Activated CD8-positive, alpha-beta memory T cell treated with anti-CD3 and anti-CD28 coated beads, Interleukin-2, amount 10 ng/mL, durations not matched to agents 7 days and 5 days (primary cell): Measurements from ENCODE around the gene SLC39A13. TPM values are rescaled to one million over a fixed set of nuclear protein-coding genes. Genes with fewer than 3 reads are reported as not detected.

Source experiments
- ATAC-seq: fragments of 150-1000 bp; cut with Tn5 transposase; one replicate; pipeline ENCODE4 v1.10.0; 2021; ENCODE audit warnings: moderate library complexity
- CTCF ChIA-PET: fragments of 350-600 bp; sonication (Branson Sonifier 250); formaldehyde crosslinking; loops from one replicate; lab custom pipeline; 2021; ENCODE audit warnings: antibody characterized with exemption; lab: Charles Lee
- DNase-seq: peaks from one replicate; pipeline ENCODE4 v3.0.0-alpha.2; 2020
- H3K27ac Mint-ChIP-seq: one replicate; pipeline ENCODE4 v1.8.0; 2021; ENCODE audit warnings: mild to moderate bottlenecking, mixed read lengths
- H3K27me3 Mint-ChIP-seq: one replicate; pipeline ENCODE4 v1.8.0; 2021; ENCODE audit warnings: mixed read lengths
- H3K36me3 Mint-ChIP-seq: one replicate; pipeline ENCODE4 v1.8.0; 2021; ENCODE audit warnings: mild to moderate bottlenecking, mixed read lengths
- H3K4me1 Mint-ChIP-seq: one replicate; pipeline ENCODE4 v1.8.0; 2021; ENCODE audit warnings: mixed read lengths
- H3K4me3 Mint-ChIP-seq: one replicate; pipeline ENCODE4 v1.8.0; 2021; ENCODE audit warnings: mild to moderate bottlenecking, moderate library complexity, mixed read lengths
- H3K9me3 Mint-ChIP-seq: one replicate; pipeline ENCODE4 v1.8.0; 2022; ENCODE audit warnings: low read depth, mixed read lengths
- microRNA-seq: library from miRNA; unstranded; fragments of <30 nt; microRNA quantifications from one replicate; pipeline ENCODE4 v1.2.0, GENCODE V29; 2022
- total RNA-seq, 2 experiments: library from RNA; stranded (reverse); gene quantifications; one replicate each; pipeline ENCODE4 v1.2.3, GENCODE V29; 2021

The SLC39A13 gene
- total RNA-seq, 2 experiments from 2014 or later = 18.2 to 22.1 TPM

GRCh38 chr11:47461876-47462275, 53.5 kb downstream of the SLC39A13 start:
- no peak overlapping the region for H3K4me3 Mint-ChIP-seq
- H3K4me1 Mint-ChIP-seq = no peaks in the 10 kb centered on the region
- no peaks in the 10 kb centered on the region for H3K27me3 Mint-ChIP-seq
- peaks cover 3% of the 10 kb centered on the region for H3K36me3 Mint-ChIP-seq
- CTCF ChIA-PET = interaction anchor here (1.3 to 1.6 kb wide), 2 partner anchors 8 to 17 kb away, joined by 3 to 6 read pairs; no protein-coding TSS in a partner anchor
- no peak for ATAC-seq
- no peaks in the 10 kb centered on the region for H3K9me3 Mint-ChIP-seq
- no peak overlapping the region for H3K27ac Mint-ChIP-seq
- DNase-seq = no peak

GRCh38 chr11:47464483-47464882, 56.1 kb downstream of the SLC39A13 start:
- H3K36me3 Mint-ChIP-seq = peaks cover 10% of the 10 kb centered on the region
- H3K27ac Mint-ChIP-seq = no peak overlapping the region
- ATAC-seq = peak; percentile 27
- no peak for DNase-seq
- H3K4me3 Mint-ChIP-seq = no peak overlapping the region
- no peaks in the 10 kb centered on the region for H3K4me1 Mint-ChIP-seq
- H3K9me3 Mint-ChIP-seq = no peaks in the 10 kb centered on the region
- CTCF ChIA-PET = interaction anchor here (1.0 to 1.1 kb wide), 2 partner anchors 10 to 11 kb away, joined by 3 to 4 read pairs; no protein-coding TSS in a partner anchor
- H3K27me3 Mint-ChIP-seq = no peaks in the 10 kb centered on the region

Small RNA genes within 50 kb of the gene (microRNA-seq; reads per million reads assigned to microRNA genes)
- gene MIR4487 = not detected

Other genes with a start within 250 kb of the SLC39A13 start
- 100 to 1,000 TPM; 103 TPM for gene ARFGAP2, start 231.7 kb upstream of the SLC39A13 start, total RNA-seq
- 1 to 10 TPM in 1 of 2 experiments, under 1 TPM in 1; 0.64 to 2.2 TPM for gene PACSIN3, start 222.2 kb upstream of the SLC39A13 start, total RNA-seq
- gene DDB2, start 193.6 kb upstream of the SLC39A13 start, total RNA-seq = 100 to 1,000 TPM; 155 to 216 TPM
- gene ACP2, start 159.8 kb upstream of the SLC39A13 start, total RNA-seq = 10 to 100 TPM; 26.0 to 29.7 TPM
- gene NR1H3, start 150.6 kb upstream of the SLC39A13 start, total RNA-seq = 10 to 100 TPM in 1 of 2 experiments, 1 to 10 TPM in 1; 7.5 to 10.2 TPM
- gene MADD, start 138.5 kb upstream of the SLC39A13 start, total RNA-seq = 10 to 100 TPM; 88.5 to 91.2 TPM
- not detected for gene MYBPC3, start 55.9 kb upstream of the SLC39A13 start, total RNA-seq
- gene SPI1, start 30.0 kb upstream of the SLC39A13 start, total RNA-seq = not detected
- 100 to 1,000 TPM; 150 to 164 TPM for gene PSMC3, start 17.8 kb downstream of the SLC39A13 start, total RNA-seq
- gene RAPSN, start 40.5 kb downstream of the SLC39A13 start, total RNA-seq = under 1 TPM; 0.16 to 0.79 TPM
- 100 to 1,000 TPM; 108 to 118 TPM for gene CELF1, start 144.5 kb downstream of the SLC39A13 start, total RNA-seq
- 10 to 100 TPM; 48.4 to 50.2 TPM for gene PTPMT1, start 157.0 kb downstream of the SLC39A13 start, total RNA-seq
- 10 to 100 TPM; 17.7 to 19.0 TPM for gene KBTBD4, start 170.4 kb downstream of the SLC39A13 start, total RNA-seq
- 100 to 1,000 TPM; 110 to 127 TPM for gene NDUFS3, start 170.5 kb downstream of the SLC39A13 start, total RNA-seq
- under 1 TPM in 1 of 2 experiments, not detected in 1; 0.21 TPM for gene FAM180B, start 178.1 kb downstream of the SLC39A13 start, total RNA-seq
- gene C1QTNF4, start 185.8 kb downstream of the SLC39A13 start, total RNA-seq = under 1 TPM in 1 of 2 experiments, not detected in 1; 0.23 TPM
- gene MTCH2, start 234.0 kb downstream of the SLC39A13 start, total RNA-seq = 100 to 1,000 TPM in 1 of 2 experiments, 10 to 100 TPM in 1; 70.9 to 100 TPM